Thoracic aorta (tissue), 2 donors: ENCODE results near the gene TM7SF2. TPM values are rescaled to one million over a fixed set of nuclear protein-coding genes. Genes with fewer than 3 reads are reported as not detected.

Source experiments
- ATAC-seq: fragments of 150-250 bp; one replicate; pipeline ENCODE4 v1.8.0; 2017; ENCODE audit warnings: low read depth; ENCODE audit not compliant: insufficient number of reproducible peaks, low FRiP score
- DNase-seq: peaks from one replicate; pipeline ENCODE4 v3.0.0-alpha.2; 2020; ENCODE audit warnings: low spot score
- H3K27ac ChIP-seq, 2 donors: fragments of 200-600 bp; sonication (generic); 1 replicate in 1 of 2; 2 replicates in 1 of 2; pipeline ENCODE4 v1.5.1; 2016; ENCODE audit warnings: mild to moderate bottlenecking in 2 of 2, moderate library complexity in 2 of 2
- H3K27me3 ChIP-seq: fragments of 200-600 bp; sonication (generic); replicated peaks from 2 replicates; pipeline ENCODE4 v1.6.0; 2016; ENCODE audit warnings: mild to moderate bottlenecking; ENCODE audit not compliant: insufficient read depth
- H3K36me3 ChIP-seq: fragments of 200-600 bp; sonication (generic); one replicate; pipeline ENCODE4 v1.5.1; 2016
- H3K4me1 ChIP-seq, 2 donors: fragments of 200-600 bp; sonication (generic); 1 replicate in 1 of 2; 2 replicates in 1 of 2; pipeline versions ENCODE4 v1.5.1 to v1.6.0; 2016; ENCODE audit warnings: low read depth in 2 of 2, mild to moderate bottlenecking in 1 of 2; ENCODE audit not compliant: control insufficient read depth in 1 of 2
- H3K4me3 ChIP-seq: fragments of 200-600 bp; sonication (generic); 2 replicates; pipeline ENCODE4 v1.5.1; 2016; ENCODE audit warnings: mild to moderate bottlenecking
- H3K9me3 ChIP-seq: fragments of 200-600 bp; sonication (generic); 2 replicates; pipeline ENCODE4 v1.5.1; 2016
- total RNA-seq, 2 donors: library from RNA; depleted of rRNA; stranded (reverse); fragments of >200 nt; gene quantifications; one replicate each; pipeline versions ENCODE4 v1.1.0 to v1.2.3, GENCODE V29; 2016
- TF ChIP-seq, protein P1 (sequence below): fragments of 200-600 bp; sonication (generic); IDR thresholded peaks from one replicate; pipeline ENCODE4 v1.5.1; 2019; ENCODE audit warnings: antibody characterized with exemption

Gene TM7SF2
- total RNA-seq, 2 donors from 2014 or later, result 2.5 to 49.0 TPM

DNA sequence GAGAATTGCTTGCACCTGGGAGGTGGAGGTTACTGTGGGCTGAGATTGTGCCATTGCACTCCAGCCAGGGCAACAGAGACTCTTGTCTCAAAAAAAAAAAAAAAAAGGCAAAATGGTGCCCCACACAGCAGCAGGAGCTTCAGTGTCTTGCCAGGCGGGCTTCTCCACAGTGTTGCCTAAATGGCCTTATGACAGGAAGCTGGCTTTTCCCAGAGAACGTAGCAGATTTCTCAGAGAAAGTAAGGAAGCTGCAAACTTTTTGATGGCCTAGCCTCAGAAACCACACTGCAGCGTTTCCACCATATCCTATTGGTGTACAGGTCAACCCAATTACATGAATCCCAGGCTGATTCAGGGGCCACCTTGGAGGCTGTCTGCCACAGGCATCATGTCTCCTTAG is 45.7 kb downstream of the TM7SF2 start:
- ATAC-seq (no peak), DNase-seq (no peak)
- H3K27ac ChIP-seq, result no peak overlapping the region
- TF ChIP-seq, protein P1, sequence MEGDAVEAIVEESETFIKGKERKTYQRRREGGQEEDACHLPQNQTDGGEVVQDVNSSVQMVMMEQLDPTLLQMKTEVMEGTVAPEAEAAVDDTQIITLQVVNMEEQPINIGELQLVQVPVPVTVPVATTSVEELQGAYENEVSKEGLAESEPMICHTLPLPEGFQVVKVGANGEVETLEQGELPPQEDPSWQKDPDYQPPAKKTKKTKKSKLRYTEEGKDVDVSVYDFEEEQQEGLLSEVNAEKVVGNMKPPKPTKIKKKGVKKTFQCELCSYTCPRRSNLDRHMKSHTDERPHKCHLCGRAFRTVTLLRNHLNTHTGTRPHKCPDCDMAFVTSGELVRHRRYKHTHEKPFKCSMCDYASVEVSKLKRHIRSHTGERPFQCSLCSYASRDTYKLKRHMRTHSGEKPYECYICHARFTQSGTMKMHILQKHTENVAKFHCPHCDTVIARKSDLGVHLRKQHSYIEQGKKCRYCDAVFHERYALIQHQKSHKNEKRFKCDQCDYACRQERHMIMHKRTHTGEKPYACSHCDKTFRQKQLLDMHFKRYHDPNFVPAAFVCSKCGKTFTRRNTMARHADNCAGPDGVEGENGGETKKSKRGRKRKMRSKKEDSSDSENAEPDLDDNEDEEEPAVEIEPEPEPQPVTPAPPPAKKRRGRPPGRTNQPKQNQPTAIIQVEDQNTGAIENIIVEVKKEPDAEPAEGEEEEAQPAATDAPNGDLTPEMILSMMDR, result no peak
- no peaks in the 10 kb centered on the region for H3K4me1 ChIP-seq
- no peak overlapping the region for H3K4me3 ChIP-seq
- no peaks in the 10 kb centered on the region for H3K9me3 ChIP-seq
- H3K27me3 ChIP-seq, result no peaks in the 10 kb centered on the region
- no peaks in the 10 kb centered on the region for H3K36me3 ChIP-seq

DNA sequence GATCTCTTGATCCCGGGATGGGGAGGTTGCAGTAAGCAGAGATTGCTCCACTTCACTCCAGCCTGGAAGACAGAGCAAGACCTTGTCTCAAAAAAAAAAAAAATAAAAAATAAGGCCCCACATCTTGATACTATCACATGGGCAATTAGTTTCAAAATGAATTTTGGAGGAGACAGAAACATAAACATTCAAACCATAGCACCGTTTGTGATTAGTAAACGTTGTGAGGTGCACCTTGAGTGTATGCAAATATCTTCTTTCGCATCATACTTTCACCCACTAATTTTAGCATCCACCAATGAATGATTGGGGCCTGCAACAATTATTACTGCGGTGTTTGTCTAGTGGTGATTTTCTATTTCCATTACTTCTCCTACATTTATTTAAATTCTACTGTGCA is 47.3 kb downstream of the TM7SF2 start:
- TF ChIP-seq, protein P1, result no peak
- H3K9me3 ChIP-seq, result no peaks in the 10 kb centered on the region
- no peaks in the 10 kb centered on the region for H3K36me3 ChIP-seq
- no peak overlapping the region for H3K4me3 ChIP-seq
- no peaks in the 10 kb centered on the region for H3K27me3 ChIP-seq
- no peaks in the 10 kb centered on the region for H3K4me1 ChIP-seq
- ATAC-seq, result no peak
- no peak overlapping the region for H3K27ac ChIP-seq
- DNase-seq, result no peak

DNA sequence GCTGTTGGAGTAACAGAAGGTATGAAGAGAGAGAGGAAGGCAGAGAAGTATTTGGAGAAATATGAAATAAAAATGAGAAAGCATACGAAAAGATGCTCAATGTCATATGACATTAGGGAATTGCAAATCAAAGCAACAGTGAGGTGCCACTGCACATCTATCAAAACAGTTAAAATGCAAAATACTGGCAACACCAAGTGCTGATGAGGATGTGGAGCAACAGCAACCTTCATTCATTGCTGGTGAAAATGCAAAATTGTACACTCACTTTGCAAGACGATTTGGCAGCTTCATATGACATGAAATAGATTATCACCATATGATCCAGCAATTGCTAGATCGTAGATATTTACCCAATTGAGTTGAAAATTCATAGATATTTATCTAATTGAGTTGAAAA is 49.0 kb downstream of the TM7SF2 start:
- Histone ChIP-seq H3K27ac (no peak overlapping the region), H3K36me3 (no peaks in the 10 kb centered on the region), H3K4me3 (no peak overlapping the region), H3K4me1 (no peaks in the 10 kb centered on the region), H3K27me3 (no peaks in the 10 kb centered on the region), H3K9me3 (no peaks in the 10 kb centered on the region)
- TF ChIP-seq, protein P1, result no peak
- DNase-seq (no peak), ATAC-seq (no peak)

DNA sequence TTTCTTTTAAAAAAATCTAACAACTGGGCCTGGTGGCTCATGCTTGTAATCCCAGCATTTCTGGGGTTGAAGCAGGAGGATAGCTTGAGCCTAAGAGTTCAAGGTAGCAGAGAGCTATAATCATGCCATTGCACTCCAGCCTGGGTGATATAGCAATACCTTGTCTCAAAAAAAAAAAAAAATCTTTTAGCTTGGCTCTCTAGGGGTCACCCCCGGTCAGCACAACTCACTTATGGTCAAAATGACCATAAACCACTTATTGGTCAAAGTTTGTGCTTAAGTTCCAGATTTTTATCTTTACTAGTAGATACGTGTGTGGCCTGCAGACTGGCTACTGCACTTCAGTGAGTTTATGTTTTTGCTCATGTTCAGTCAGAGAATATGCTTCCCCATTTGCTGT is 52.0 kb downstream of the TM7SF2 start:
- no peaks in the 10 kb centered on the region for H3K27me3 ChIP-seq
- no peak overlapping the region for H3K27ac ChIP-seq
- no peaks in the 10 kb centered on the region for H3K9me3 ChIP-seq
- ATAC-seq (no peak), DNase-seq (no peak)
- no peak overlapping the region for H3K4me3 ChIP-seq
- TF ChIP-seq, protein P1, result no peak
- no peaks in the 10 kb centered on the region for H3K4me1 ChIP-seq
- no peaks in the 10 kb centered on the region for H3K36me3 ChIP-seq

Other genes with a start within 250 kb of the TM7SF2 start
- 100 to 1,000 TPM in 1 of 2 donors, 10 to 100 TPM in 1; 67.4 to 140 TPM for gene EHD1, start 233.3 kb upstream of the TM7SF2 start, total RNA-seq
- 10 to 100 TPM; 18.5 to 35.2 TPM for gene ATG2A, start 194.7 kb upstream of the TM7SF2 start, total RNA-seq
- 10 to 100 TPM; 21.0 to 38.2 TPM for gene PPP2R5B, start 187.2 kb upstream of the TM7SF2 start, total RNA-seq
- gene GPHA2, start 176.0 kb upstream of the TM7SF2 start, total RNA-seq, result not detected
- not detected for gene MAJIN, start 139.8 kb upstream of the TM7SF2 start, total RNA-seq
- 1 to 10 TPM in 1 of 2 donors, under 1 TPM in 1; 0.92 to 2.6 TPM for gene BATF2, start 114.9 kb upstream of the TM7SF2 start, total RNA-seq
- 100 to 1,000 TPM in 1 of 2 donors, 10 to 100 TPM in 1; 85.5 to 197 TPM for gene ARL2, start 97.7 kb upstream of the TM7SF2 start, total RNA-seq
- gene SNX15, start 84.4 kb upstream of the TM7SF2 start, total RNA-seq, result 10 to 100 TPM; 20.7 to 22.7 TPM
- gene SAC3D1, start 70.7 kb upstream of the TM7SF2 start, total RNA-seq, result 10 to 100 TPM in 1 of 2 donors, 1 to 10 TPM in 1; 4.7 to 18.0 TPM
- gene NAALADL1, start 53.3 kb upstream of the TM7SF2 start, total RNA-seq, result 10 to 100 TPM; 25.8 to 47.1 TPM
- 1 to 10 TPM in 1 of 2 donors, under 1 TPM in 1; 0.54 to 5.3 TPM for gene CDCA5, start 27.8 kb upstream of the TM7SF2 start, total RNA-seq
- gene ZFPL1, start 27.6 kb upstream of the TM7SF2 start, total RNA-seq, result 10 to 100 TPM; 36.0 to 51.2 TPM
- gene VPS51, start 15.7 kb upstream of the TM7SF2 start, total RNA-seq, result 100 to 1,000 TPM; 333 to 498 TPM
- gene ZNHIT2, start 5.8 kb downstream of the TM7SF2 start, total RNA-seq, result 10 to 100 TPM; 10.0 to 13.8 TPM
- gene FAU, start 10.3 kb downstream of the TM7SF2 start, total RNA-seq, result 100 to 1,000 TPM; 365 to 553 TPM
- 10 to 100 TPM; 44.6 to 61.1 TPM for gene MRPL49, start 10.4 kb downstream of the TM7SF2 start, total RNA-seq
- 10 to 100 TPM; 73.1 to 78.0 TPM for gene SYVN1, start 22.6 kb downstream of the TM7SF2 start, total RNA-seq
- not detected for gene SPDYC, start 58.4 kb downstream of the TM7SF2 start, total RNA-seq
- 100 to 1,000 TPM; 168 to 203 TPM for gene CAPN1, start 70.1 kb downstream of the TM7SF2 start, total RNA-seq
- 10 to 100 TPM in 1 of 2 donors, 1 to 10 TPM in 1; 5.6 to 13.5 TPM for gene POLA2, start 150.1 kb downstream of the TM7SF2 start, total RNA-seq
- 10 to 100 TPM in 1 of 2 donors, 1 to 10 TPM in 1; 8.5 to 18.7 TPM for gene CDC42EP2, start 203.0 kb downstream of the TM7SF2 start, total RNA-seq
- gene DPF2, start 222.0 kb downstream of the TM7SF2 start, total RNA-seq, result 10 to 100 TPM; 33.3 to 49.4 TPM
- gene TIGD3, start 242.9 kb downstream of the TM7SF2 start, total RNA-seq, result not detected